ENCODE results near the gene ATAD2B. TPM values are rescaled to one million over a fixed set of nuclear protein-coding genes. Genes with fewer than 3 reads are reported as not detected.

ATAD2B gene
- total RNA-seq, 1 donor from 2014 or later, result 85.5 TPM

GRCh38 chr2:23826771-23827170, 100.2 kb downstream of the ATAD2B start:
- Mint-ChIP-seq H3K27ac (peak overlapping the region; percentile 30), H3K4me1 (peaks cover 2% of the 10 kb centered on the region), H3K27me3 (no peaks in the 10 kb centered on the region), H3K36me3 (ENCODE audit: low read depth) (peaks cover 30% of the 10 kb centered on the region), H3K4me3 (no peak overlapping the region), H3K9me3 (no peaks in the 10 kb centered on the region)
- intact Hi-C loops (cut with micrococcal nuclease), result loop anchor here (10.0 kb wide), 2 partner anchors 158 to 558 kb away; no protein-coding TSS in a partner anchor
- no peak for TF ChIP-seq CTCF (IDR thresholded peaks at IDR 0.05)
- ChIA-PET POLR2A (no interaction called here), CTCF (interaction anchor here (0.9 to 6.2 kb wide), 3 partner anchors 24 to 257 kb away, joined by 3 to 86 read pairs (median 3); partner anchors contain the start of gene TP53I3)
- ATAC-seq (ENCODE audit: low read depth), result no peak
- no peak for DNase-seq

- no peaks in the 10 kb centered on the region for H3K27me3 Mint-ChIP-seq
- ChIA-PET POLR2A (no interaction called here), CTCF (interaction anchor here (0.9 to 6.2 kb wide), 2 partner anchors 25 to 258 kb away, joined by 3 to 86 read pairs; partner anchors contain the start of gene TP53I3)
- intact Hi-C loops (cut with micrococcal nuclease), result loop anchor here (10.0 kb wide), 2 partner anchors 159 to 559 kb away; no protein-coding TSS in a partner anchor
- H3K36me3 Mint-ChIP-seq (ENCODE audit: low read depth), result peaks cover 31% of the 10 kb centered on the region
- peaks cover 2% of the 10 kb centered on the region for H3K4me1 Mint-ChIP-seq
- no peak overlapping the region for H3K4me3 Mint-ChIP-seq
- DNase-seq (no peak), ATAC-seq (ENCODE audit: low read depth) (no peak)
- no peak overlapping the region for H3K27ac Mint-ChIP-seq
- H3K9me3 Mint-ChIP-seq, result no peaks in the 10 kb centered on the region
- TF ChIP-seq CTCF (IDR thresholded peaks at IDR 0.05), result no peak
These were observed 100.9 kb downstream of the ATAD2B start for GRCh38 chr2:23826040-23826439.

- DNase-seq, result no peak
These were observed 102.1 kb downstream of the ATAD2B start for GRCh38 chr2:23824777-23825212.

GRCh38 chr2:23823863-23824262, 103.1 kb downstream of the ATAD2B start:
- POLR2A ChIA-PET, result interaction anchor here (0.7 to 2.3 kb wide), 2 partner anchors 14 to 102 kb away, joined by 4 to 31 read pairs; partner anchors contain the start of gene ATAD2B
- Mint-ChIP-seq H3K36me3 (ENCODE audit: low read depth) (peaks cover 28% of the 10 kb centered on the region), H3K4me1 (peaks cover 2% of the 10 kb centered on the region)

More at GRCh38 chr2:23824777-23825212, 102.1 kb downstream of the ATAD2B start:
- TF ChIP-seq CTCF (IDR thresholded peaks at IDR 0.05), result peak; percentile 18
- Mint-ChIP-seq H3K27ac (no peak overlapping the region), H3K27me3 (no peaks in the 10 kb centered on the region), H3K4me3 (no peak overlapping the region), H3K9me3 (no peaks in the 10 kb centered on the region), H3K36me3 (ENCODE audit: low read depth) (peaks cover 28% of the 10 kb centered on the region), H3K4me1 (peaks cover 2% of the 10 kb centered on the region)
- peak; percentile 65 for ATAC-seq (ENCODE audit: low read depth)
- ChIA-PET POLR2A (interaction anchor here (0.7 to 2.3 kb wide), 6 partner anchors 66 to 344 kb away, joined by 3 to 31 read pairs (median 6); partner anchors contain the start of genes ATAD2B, TP53I3 and UBXN2A), CTCF (interaction anchor here (0.6 to 6.2 kb wide), 21 partner anchors 9 to 397 kb away, joined by 3 to 86 read pairs (median 4); partner anchors contain the start of genes ATAD2B, TP53I3 and UBXN2A)
- intact Hi-C loops (cut with micrococcal nuclease), result loop anchor here (1.0 to 10.0 kb wide), 6 partner anchors 102 to 560 kb away; partner anchors contain the start of gene TP53I3

More at GRCh38 chr2:23823863-23824262, 103.1 kb downstream of the ATAD2B start:
- Mint-ChIP-seq H3K9me3 (no peaks in the 10 kb centered on the region), H3K27me3 (no peaks in the 10 kb centered on the region), H3K27ac (no peak overlapping the region), H3K4me3 (no peak overlapping the region)
- TF ChIP-seq CTCF (IDR thresholded peaks at IDR 0.05), result no peak
- intact Hi-C loops (cut with micrococcal nuclease), result loop anchor here (1.0 to 10.0 kb wide), 6 partner anchors 102 to 561 kb away; partner anchors contain the start of gene TP53I3
- ATAC-seq (ENCODE audit: low read depth) (no peak), DNase-seq (no peak)
- CTCF ChIA-PET, result interaction anchor here (0.5 to 6.2 kb wide), 13 partner anchors 8 to 355 kb away, joined by 3 to 86 read pairs (median 4); partner anchors contain the start of genes ATAD2B, TP53I3 and UBXN2A
